Glutamatergic neuron (in vitro differentiated cells): Measurements from ENCODE around the gene ID2. TPM values are rescaled to one million over a fixed set of nuclear protein-coding genes. Genes with fewer than 3 reads are reported as not detected.

ENCODE experiments used
- DNase-seq: peaks from one replicate; pipeline ENCODE4 v3.0.0; 2022
- H3K27ac Mint-ChIP-seq: one replicate; pipeline ENCODE4 v1.8.0; 2020; ENCODE audit warnings: mild to moderate bottlenecking, mixed read lengths, inconsistent platforms; ENCODE audit not compliant: unreplicated experiment
- H3K27me3 Mint-ChIP-seq: one replicate; pipeline ENCODE4 v1.8.0; 2020; ENCODE audit warnings: mild to moderate bottlenecking, moderate library complexity, mixed read lengths, inconsistent platforms; ENCODE audit not compliant: unreplicated experiment
- H3K36me3 Mint-ChIP-seq: one replicate; pipeline ENCODE4 v1.8.0; 2020; ENCODE audit warnings: mild to moderate bottlenecking, mixed read lengths, inconsistent platforms; ENCODE audit not compliant: unreplicated experiment
- H3K4me1 Mint-ChIP-seq: one replicate; pipeline ENCODE4 v1.8.0; 2020; ENCODE audit warnings: mild to moderate bottlenecking, low read depth, mixed read lengths, inconsistent platforms; ENCODE audit not compliant: unreplicated experiment
- H3K4me3 Mint-ChIP-seq: one replicate; pipeline ENCODE4 v1.8.0; 2020; ENCODE audit warnings: mild to moderate bottlenecking, mixed read lengths, inconsistent platforms; ENCODE audit not compliant: unreplicated experiment
- H3K9me3 Mint-ChIP-seq: one replicate; pipeline ENCODE4 v1.8.0; 2020; ENCODE audit warnings: mild to moderate bottlenecking, moderate library complexity, mixed read lengths, inconsistent platforms; ENCODE audit not compliant: unreplicated experiment
- total RNA-seq: library from RNA; stranded (reverse); fragmentation: NEBNext Ultra II Directional; extraction: Animal tissue kit (Norgen Biotek cat#: 25700); gene quantifications from one replicate; pipeline ENCODE4 v1.2.1, GENCODE V29; 2021; ENCODE audit not compliant: unreplicated experiment
- TF ChIP-seq, protein P1 (sequence below): fragments of 200-600 bp; sonication (generic); IDR thresholded peaks from one replicate; pipeline ENCODE4 v1.5.0; 2021; ENCODE audit not compliant: partially characterized antibody, unreplicated experiment

ID2 gene
- total RNA-seq, 1 donor from 2014 or later, result 13.2 TPM

DNA sequence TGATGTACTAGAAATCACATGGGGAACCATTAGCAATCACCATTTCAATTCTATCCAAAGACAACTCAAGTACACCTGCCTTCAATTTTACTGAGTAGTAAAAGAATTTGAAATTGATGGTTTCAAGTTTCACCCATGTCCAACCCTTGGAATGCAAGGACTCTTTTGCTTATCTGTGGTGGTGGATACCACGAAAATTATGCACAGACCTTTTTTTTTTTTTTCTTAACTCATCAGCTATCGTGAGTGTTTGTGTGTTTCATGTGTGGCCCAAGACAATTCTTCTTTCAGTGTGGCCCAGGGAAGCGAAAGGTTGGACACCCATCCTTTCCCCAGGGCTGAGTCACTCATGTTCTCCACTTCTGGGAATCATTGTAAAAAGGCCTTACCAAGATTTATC, 23.1 kb downstream of the ID2 start:
- Mint-ChIP-seq H3K4me3 (no peak overlapping the region), H3K9me3 (peaks cover 2% of the 10 kb centered on the region), H3K4me1 (no peaks in the 10 kb centered on the region), H3K27ac (no peak overlapping the region), H3K36me3 (peaks cover 4% of the 10 kb centered on the region), H3K27me3 (peaks cover 3% of the 10 kb centered on the region)
- TF ChIP-seq, protein P1, sequence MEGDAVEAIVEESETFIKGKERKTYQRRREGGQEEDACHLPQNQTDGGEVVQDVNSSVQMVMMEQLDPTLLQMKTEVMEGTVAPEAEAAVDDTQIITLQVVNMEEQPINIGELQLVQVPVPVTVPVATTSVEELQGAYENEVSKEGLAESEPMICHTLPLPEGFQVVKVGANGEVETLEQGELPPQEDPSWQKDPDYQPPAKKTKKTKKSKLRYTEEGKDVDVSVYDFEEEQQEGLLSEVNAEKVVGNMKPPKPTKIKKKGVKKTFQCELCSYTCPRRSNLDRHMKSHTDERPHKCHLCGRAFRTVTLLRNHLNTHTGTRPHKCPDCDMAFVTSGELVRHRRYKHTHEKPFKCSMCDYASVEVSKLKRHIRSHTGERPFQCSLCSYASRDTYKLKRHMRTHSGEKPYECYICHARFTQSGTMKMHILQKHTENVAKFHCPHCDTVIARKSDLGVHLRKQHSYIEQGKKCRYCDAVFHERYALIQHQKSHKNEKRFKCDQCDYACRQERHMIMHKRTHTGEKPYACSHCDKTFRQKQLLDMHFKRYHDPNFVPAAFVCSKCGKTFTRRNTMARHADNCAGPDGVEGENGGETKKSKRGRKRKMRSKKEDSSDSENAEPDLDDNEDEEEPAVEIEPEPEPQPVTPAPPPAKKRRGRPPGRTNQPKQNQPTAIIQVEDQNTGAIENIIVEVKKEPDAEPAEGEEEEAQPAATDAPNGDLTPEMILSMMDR, result no peak
- DNase-seq, result no peak

DNA sequence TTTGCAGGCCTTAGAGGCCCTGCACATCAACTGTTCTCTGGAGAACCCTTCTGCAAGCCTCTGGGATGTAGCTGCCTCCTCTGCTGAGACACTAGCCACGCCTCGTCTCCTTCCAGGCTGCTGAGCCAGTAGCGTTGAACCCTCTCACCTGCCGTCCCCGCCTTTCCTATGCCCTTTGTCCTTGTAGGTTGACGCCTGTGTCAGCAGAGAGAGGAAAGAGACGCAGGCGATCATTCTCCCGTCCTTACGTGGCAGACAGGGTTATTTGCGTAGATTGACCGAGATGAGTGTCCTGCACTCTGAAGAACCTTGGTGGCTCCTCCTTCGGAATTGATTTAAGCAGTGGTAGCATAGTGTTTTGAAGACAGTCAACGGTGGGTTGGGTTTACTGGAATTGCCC, 27.8 kb downstream of the ID2 start:
- Mint-ChIP-seq H3K27me3 (peaks cover 2% of the 10 kb centered on the region), H3K4me1 (no peaks in the 10 kb centered on the region), H3K27ac (no peak overlapping the region), H3K4me3 (no peak overlapping the region), H3K9me3 (peaks cover 2% of the 10 kb centered on the region), H3K36me3 (peaks cover 6% of the 10 kb centered on the region)
- DNase-seq, result no peak
- TF ChIP-seq, protein P1, result no peak

DNA sequence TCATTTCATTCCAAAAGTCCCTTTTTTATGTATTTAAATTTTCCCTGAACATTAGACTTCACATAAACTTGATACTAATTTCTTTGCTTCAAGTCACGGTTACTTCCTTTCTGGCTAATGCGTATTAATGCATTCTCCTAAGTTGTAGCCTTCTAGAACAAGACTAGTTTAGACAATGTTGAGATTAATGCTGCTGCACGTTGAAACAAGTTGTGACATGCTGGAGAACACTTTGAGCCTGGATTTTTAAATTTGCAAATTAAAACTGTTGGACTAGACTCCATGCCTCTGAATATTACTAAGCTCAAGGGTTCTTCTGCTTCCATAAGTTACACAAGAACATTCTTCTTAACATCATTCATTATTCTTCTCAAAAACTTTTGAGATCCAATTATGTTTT, 29.1 kb downstream of the ID2 start:
- H3K36me3 Mint-ChIP-seq, result peaks cover 6% of the 10 kb centered on the region
- H3K27me3 Mint-ChIP-seq, result peaks cover 2% of the 10 kb centered on the region

DNA sequence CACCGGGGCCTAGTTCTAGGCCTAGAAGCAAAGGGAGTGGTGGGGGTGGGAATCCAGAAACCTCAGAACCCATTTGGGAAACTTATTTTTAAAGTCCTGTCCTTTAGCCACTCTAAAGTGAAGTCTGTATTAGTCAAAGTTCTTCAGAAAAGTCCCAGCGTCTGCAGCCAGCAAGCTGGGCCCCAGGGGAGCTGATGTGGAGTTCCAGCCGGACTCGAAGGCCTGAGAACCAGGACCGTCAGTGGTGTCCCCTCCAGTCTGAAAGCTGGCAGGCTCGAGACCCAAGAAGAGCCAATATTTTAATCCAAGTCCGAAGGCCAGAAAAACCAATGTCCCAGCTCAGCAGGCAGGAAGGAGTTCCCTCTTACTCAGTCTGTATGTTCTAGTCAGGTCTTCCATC, 32.4 kb downstream of the ID2 start:
- no peak overlapping the region for H3K4me3 Mint-ChIP-seq
- H3K27ac Mint-ChIP-seq, result no peak overlapping the region
- peaks cover 6% of the 10 kb centered on the region for H3K36me3 Mint-ChIP-seq
- no peaks in the 10 kb centered on the region for H3K9me3 Mint-ChIP-seq
- DNase-seq, result no peak
- peaks cover 2% of the 10 kb centered on the region for H3K27me3 Mint-ChIP-seq
- TF ChIP-seq, protein P1, result no peak
- no peaks in the 10 kb centered on the region for H3K4me1 Mint-ChIP-seq

More for the DNA sequence above, 29.1 kb downstream of the ID2 start:
- TF ChIP-seq, protein P1, result no peak
- Mint-ChIP-seq H3K4me1 (no peaks in the 10 kb centered on the region), H3K4me3 (no peak overlapping the region), H3K9me3 (peaks cover 2% of the 10 kb centered on the region), H3K27ac (no peak overlapping the region)
- no peak for DNase-seq

DNA sequence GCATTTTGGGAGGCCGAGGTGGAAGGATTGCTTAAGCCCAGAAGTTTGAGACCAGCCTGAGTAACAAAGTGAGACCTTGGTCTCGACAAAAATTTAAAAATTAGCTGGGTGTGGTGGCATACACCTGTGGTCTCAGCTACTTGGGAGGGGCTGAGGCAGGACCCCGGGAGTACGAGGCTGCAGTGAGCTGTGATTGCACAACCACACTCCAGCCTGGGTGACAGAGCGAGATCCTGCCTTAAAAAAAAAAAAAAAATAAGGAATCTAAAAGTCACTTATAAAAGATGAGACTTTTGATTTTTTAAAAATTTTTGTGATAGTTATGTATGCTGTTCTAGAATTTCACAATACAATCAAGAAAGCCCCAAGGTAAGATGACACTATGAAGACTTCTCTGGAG, 33.1 kb downstream of the ID2 start:
- Mint-ChIP-seq H3K4me3 (no peak overlapping the region), H3K36me3 (peaks cover under 1% of the 10 kb centered on the region), H3K4me1 (no peaks in the 10 kb centered on the region), H3K27ac (no peak overlapping the region), H3K27me3 (peaks cover 2% of the 10 kb centered on the region), H3K9me3 (no peaks in the 10 kb centered on the region)
- TF ChIP-seq, protein P1, result no peak
- DNase-seq, result no peak
